ENCODE data around the gene REV1.
"Not testable (repeated sequence)": the region's sequence is repeated elsewhere in the genome, so short reads cannot be mapped to it uniquely, and the experiment has no call there.

Gene REV1

DNA sequence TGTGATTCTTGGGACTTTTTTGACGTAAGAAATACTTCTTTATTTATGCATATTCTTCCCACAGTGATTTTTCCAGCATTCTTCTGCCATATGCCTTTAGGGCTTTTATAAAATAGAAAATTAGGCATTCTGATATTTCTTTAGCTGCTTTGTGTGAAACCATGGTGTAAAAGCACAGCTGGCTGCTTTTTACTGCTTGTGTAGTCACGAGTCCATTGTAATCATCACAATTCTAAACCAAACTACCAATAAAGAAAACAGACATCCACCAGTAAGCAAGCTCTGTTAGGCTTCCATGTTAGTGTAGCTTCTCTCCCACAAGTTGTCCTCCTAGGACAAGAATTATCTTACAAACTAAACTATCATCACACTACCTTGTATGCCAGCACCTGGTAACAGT is 90.0 kb downstream of the REV1 start:
- DNase-seq, result no peak

DNA sequence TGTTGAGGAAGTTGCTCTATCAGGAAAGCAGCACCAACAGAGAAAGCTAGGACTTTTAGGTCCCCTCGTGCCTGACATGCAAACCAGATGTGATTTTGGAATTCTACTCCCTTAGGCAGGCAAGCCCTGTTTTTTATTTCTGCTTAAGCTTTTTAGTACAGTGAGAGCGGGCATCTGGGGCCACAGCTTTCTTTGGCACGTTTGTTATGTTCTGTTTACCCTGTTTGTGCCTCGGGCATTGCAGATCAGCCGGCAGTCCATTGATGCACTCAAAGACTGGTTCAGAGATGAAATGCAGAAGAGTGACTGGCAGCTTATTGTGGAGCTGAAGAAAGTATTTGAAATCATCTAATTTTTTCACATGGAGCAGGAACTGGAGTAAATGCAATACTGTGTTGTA is 90.8 kb downstream of the REV1 start:
- no peak for DNase-seq

GRCh38 chr2:99398303-99398702 is 91.5 kb downstream of the REV1 start:
- no peak for DNase-seq

GRCh38 chr2:99397266-99397920 is 92.4 kb downstream of the REV1 start:
- DNase-seq, result no peak

DNA sequence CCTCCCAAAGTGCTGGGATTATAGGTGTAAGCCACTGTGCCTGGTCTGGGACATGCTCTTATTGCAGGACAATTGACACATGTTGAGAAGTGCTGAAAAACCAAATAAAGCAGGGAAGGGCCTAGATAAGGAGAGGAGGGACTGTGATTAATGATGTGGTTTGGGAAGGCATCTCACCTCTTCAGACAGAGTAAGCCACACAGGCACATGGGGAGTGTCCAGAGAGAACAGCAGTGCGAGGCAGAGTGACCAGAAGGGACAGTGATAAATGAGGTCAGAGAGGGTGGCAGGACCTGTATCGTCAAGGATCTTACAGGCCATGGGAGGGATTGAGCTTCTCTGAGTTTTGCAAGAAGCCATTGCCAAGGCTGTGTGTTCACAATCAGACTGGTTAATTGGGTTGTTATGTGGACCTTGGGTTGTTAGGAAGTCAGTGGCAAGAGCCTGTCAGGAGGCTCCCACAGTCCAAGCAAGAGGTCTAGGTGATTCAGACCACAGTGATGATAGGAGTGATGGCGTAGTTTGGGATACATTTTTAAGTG is 94.2 kb downstream of the REV1 start:
- no peak for DNase-seq

- DNase-seq, result no peak
These were observed 99.9 kb downstream of the REV1 start for GRCh38 chr2:99389946-99390345.

DNA sequence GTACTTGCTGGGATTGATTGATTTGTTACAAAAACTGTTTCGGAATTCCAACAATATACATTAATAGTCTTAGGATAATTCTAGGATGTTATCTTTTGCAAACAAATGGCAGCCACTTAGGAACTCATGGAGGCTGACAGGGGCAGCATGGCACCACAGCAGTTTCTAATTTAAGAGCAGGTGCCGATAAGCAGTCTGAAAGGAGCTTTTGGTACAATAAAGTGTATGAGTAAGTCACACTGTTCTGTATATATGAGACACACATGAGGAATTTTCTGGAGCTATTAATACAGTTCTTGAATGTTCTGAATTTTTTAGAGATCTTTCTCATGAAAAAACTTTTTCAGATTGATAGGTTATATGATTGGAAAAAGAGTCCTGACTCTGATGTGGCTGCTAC is 100.4 kb downstream of the REV1 start:
- DNase-seq, result no peak

DNA sequence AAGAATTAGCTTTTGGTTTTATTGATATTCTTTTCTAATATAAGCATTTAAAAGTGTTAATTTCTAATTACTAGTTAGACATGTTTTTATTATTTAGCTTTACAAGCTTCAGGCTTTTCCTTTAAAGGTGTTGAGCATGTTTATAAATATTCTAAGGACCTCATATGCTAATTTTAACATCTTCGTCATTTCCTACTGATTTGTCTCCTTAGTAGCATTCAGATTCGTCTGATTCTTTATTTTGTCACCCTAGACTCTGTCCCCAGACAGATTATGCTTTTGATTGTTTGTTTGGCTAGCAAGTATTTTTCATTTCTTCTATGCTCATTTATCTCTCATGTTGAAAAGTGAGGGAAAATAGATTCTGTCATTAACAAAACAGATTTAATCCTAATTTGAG is 100.9 kb downstream of the REV1 start:
- no peak for DNase-seq

- DNase-seq, result no peak
These were observed 103.8 kb downstream of the REV1 start for GRCh38 chr2:99386011-99386410.

DNA sequence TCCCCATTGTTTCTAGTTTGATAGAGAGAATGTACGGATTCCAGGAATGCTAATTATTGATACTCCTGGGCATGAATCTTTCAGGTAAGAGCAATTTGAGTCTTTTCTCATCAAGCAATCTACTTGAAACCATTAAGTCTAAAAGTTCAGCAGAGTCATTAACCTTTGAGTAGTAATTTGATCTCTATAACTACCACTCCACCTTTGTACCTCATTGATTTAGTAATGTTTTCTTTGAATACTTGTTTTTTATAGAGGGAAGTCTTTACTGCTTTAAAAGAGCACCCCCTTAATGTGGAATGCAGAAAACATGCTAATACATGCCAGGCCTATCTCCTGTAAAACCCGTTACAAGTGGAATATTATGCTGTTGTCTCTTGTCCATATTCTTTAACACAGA is 107.7 kb downstream of the REV1 start:
- no peak for DNase-seq

DNA sequence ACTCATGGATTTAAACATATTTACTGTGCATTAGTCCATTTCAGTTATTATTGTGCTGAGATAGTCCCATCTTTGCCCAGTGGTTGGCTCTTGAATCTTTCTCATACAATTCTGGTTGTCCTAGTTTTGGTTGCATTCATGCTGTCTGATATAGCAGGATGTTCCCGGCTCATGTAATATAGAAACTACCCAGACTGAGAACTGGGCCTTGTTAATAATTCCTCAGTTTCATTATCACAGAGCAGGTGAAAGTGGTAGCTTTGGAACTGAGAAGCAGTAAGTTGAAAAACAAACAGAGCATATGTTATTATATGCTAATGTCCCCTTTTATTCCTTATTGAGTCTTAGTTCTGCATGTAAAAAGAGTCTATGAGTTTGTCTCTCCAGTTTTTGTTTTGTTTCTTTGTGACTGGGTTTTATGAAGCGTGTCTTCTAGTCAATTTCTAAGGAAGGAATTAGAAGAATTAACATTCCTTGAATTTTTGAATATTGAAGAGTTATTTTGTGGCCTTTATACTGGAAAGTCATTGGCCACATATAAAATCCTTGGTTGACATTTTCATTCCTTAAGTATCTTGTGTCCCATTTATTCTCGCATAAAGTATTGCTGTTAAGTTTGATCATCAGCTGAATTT is 109.3 kb downstream of the REV1 start:
- DNase-seq, result no peak

DNA sequence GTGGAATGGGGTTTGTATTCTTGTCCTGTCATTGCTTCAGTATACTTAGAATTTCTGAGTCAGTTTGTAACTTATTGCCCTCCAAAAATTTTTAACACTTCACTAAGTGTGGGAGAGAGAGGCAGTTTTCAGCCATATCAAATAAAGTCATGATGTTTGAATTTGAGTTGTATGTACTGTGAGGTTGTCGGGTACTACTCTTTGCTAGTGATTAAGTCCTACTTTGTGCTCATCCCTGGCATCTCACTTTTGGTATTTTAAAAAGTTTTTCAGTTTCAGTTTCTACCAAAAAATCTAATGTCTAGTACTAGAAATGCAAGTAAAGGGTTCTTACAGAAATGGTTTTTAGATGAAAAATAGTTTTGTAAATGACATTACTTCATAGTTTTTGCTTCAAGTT is 111.9 kb downstream of the REV1 start:
- no peak for DNase-seq

DNA sequence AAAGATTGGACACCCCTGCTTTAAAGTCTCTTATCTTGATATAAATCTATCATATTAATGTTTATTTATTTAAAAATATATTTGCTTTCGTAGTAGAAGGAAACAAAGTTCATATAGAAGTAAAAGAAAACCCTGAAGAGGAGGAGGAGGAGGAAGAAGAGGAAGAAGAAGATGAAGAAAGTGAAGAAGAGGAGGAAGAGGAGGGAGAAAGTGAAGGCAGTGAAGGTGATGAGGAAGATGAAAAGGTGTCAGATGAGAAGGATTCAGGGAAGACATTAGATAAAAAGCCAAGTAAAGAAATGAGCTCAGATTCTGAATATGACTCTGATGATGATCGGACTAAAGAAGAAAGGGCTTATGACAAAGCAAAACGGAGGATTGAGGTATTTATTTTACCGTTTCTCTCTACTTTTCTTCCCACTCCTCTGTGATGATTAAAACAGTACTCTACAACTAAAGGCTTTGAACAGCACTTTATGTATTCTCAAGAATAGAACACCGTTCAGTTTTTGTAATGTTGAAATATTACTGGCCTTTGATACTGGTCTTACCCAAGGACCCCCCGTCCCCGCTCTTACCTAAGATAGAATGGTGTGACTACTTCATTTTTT is 113.5 kb downstream of the REV1 start:
- no peak for DNase-seq

DNA sequence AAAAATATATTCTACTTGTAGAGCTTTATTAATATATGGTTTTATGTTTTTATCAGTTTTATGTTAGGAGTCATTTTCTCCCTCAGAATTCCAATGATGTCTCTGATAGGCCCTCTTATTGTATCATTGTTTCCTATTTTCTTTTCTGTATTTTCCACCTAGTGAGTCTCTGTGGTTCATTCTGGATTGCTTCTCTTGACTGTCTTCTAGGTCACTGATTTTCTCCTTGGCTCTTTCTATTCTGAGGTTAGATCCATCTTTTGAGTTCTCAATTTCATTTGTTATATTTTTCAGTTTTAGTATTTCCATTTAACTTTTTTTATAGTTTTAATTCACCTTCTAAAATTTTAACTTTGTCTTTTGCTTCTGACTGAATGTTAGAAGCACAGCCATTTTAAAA is 115.1 kb downstream of the REV1 start:
- no peak for DNase-seq

DNA sequence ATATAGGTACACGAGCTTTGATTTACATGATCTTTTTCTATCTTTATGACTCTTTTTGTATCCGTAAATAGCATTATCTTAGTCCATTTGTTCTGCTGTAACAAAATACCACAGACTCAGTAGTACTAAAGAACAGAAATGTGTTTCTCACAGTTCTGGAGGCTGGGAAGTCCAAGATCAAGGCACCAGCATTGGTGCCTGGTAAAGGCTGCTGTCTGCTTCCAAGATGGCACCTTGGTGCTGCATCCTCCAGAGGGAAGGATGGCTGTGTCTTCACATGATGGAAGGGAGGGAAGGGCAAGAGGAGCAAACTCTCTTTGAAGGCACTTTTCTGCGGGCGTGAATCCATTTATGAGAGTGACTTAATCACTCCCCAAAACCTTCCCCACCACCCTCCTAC is 116.7 kb downstream of the REV1 start:
- no peak for DNase-seq

DNA sequence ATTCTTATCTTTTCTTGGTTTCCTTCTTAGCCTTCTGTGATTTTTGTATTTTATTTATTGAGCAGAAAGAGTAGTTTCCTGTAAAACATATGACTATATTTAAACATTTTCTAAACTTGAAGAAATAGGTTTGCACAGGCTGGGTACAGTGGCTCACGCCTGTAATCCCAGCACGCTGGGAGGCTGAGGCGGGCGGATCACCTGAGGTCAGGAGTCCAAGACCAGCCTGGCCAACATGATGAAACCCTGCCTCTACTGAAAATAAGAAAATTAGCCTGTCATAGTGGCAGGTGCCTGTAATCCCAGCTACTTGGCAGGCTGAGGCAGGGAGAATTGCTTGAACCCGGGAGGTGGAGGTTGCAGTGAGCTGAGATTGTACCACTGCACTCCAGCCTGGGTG is 121.0 kb downstream of the REV1 start:
- DNase-seq, result not testable (repeated sequence)

- no peak for DNase-seq
These were observed 124.2 kb downstream of the REV1 start for GRCh38 chr2:99365661-99366060.

- no peak for DNase-seq
These were observed 133.0 kb downstream of the REV1 start for GRCh38 chr2:99356853-99357252.

GRCh38 chr2:99354825-99355224 is 135.0 kb downstream of the REV1 start:
- DNase-seq, result not testable (repeated sequence)

GRCh38 chr2:99354070-99354469 is 135.7 kb downstream of the REV1 start:
- DNase-seq, result no peak

All from stimulated activated CD4-positive, alpha-beta T cell treated with anti-CD3 and anti-CD28 coated beads, Interleukin-4, amount 100 ng/mL, for 4 hours (primary cell).